ENCODE results near the gene LPAR5. TPM values are rescaled to one million over a fixed set of nuclear protein-coding genes. Genes with fewer than 3 reads are reported as not detected.

Gene LPAR5
- polyA plus RNA-seq, 1 of the 3 experiments (the other 2 are of a cell fraction): 0.03 TPM

DNA sequence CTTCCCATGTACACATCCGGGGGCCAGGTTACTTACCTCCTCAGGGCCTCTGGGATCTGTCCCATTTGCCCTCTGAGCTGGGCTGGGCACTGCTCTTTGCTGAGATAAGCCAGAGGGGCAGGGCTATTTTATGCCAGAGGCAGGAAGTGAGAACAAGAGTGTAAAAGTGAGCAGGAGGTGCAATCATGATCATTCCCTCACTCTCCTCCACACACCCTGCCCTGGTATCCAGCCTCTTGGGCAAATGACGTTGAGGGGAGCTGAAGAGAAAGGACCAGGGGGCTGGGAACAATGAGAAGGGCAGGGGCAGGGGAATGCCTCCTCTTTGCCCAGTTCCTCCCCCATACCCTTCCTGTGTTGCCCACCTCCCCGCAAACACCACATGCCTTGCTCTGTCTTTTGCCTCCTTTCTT is 4.2 kb downstream of the LPAR5 start:
- H3K36me3 ChIP-seq (replicated peaks in 1 of 2; ENCODE audit: control insufficient read depth in 1 of 2, insufficient read depth in 2 of 2, low read length in 1 of 2): no peaks in the 10 kb centered on the region
- H3K27me3 ChIP-seq (ENCODE audit: insufficient read depth): no peaks in the 10 kb centered on the region
- no peak overlapping the region for H3K9ac ChIP-seq
- H3K4me1 ChIP-seq (ENCODE audit: control insufficient read depth in 1 of 2, insufficient read depth in 2 of 2, low read depth in 1 of 2, low read length in 1 of 2): peaks cover 0 to 38% of the 10 kb centered on the region in 2 experiments; a peak in 1 of 4 replicates
- H2AFZ ChIP-seq (ENCODE audit: low read depth): no peak overlapping the region
- H3F3A ChIP-seq (replicated peaks; ENCODE audit: insufficient read depth): no peaks in the 10 kb centered on the region
- no peaks in the 10 kb centered on the region for H4K20me1 ChIP-seq (ENCODE audit: insufficient read depth)
- H3K79me2 ChIP-seq (ENCODE audit: insufficient read depth): no peaks in the 10 kb centered on the region
- ChIA-PET POLR2A (no interaction called here), CTCF (interaction anchor here (0.9 to 2.4 kb wide), 8 partner anchors 13 to 94 kb away, joined by 3 to 9 read pairs (median 4); partner anchors contain the start of gene ZNF384)
- H3K4me3 ChIP-seq (ENCODE audit: low read depth in 2 of 2, low read length in 1 of 2): no peak overlapping the region
- no peak for DNase-seq
- H3K9me3 ChIP-seq: no peaks in the 10 kb centered on the region
- peak overlapping the region in 1 of 2 experiments; percentile 23; a peak in 1 of 4 replicates for H3K27ac ChIP-seq (ENCODE audit: low read depth in 2 of 2, low read length in 1 of 2)
- H3K4me2 ChIP-seq: no peak overlapping the region
- no peaks in the 10 kb centered on the region for H3K9me2 ChIP-seq
- 83% methylated on average over 3 of the region's 3 CpGs for WGBS (ENCODE audit: low lambda C conversion rate)
- TF ChIP-seq MXI1 (IDR thresholded peaks at IDR 0.05; ENCODE audit: low read depth, low read length): no peak
- TF ChIP-seq, protein P1, sequence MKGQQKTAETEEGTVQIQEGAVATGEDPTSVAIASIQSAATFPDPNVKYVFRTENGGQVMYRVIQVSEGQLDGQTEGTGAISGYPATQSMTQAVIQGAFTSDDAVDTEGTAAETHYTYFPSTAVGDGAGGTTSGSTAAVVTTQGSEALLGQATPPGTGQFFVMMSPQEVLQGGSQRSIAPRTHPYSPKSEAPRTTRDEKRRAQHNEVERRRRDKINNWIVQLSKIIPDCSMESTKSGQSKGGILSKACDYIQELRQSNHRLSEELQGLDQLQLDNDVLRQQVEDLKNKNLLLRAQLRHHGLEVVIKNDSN (IDR thresholded peaks at IDR 0.05; ENCODE audit: borderline replicate concordance, low read depth): no peak
- no peak for TF ChIP-seq ELF1 (IDR thresholded peaks at IDR 0.05)
- TF ChIP-seq NRF1 (IDR thresholded peaks at IDR 0.05; ENCODE audit: low read depth, low read length): no peak
- TF ChIP-seq JUND (IDR thresholded peaks at IDR 0.05): no peak
- no peak for TF ChIP-seq MEF2A (IDR thresholded peaks at IDR 0.05; ENCODE audit: borderline replicate concordance, low read depth)
- TF ChIP-seq CHD2 (IDR thresholded peaks at IDR 0.05; ENCODE audit: low read length, partially characterized antibody): no peak
- no peak for TF ChIP-seq FOXJ3 (CRISPR knock-in tag; IDR thresholded peaks at IDR 0.05)
- no peak for TF ChIP-seq POLR2AphosphoS5 (IDR thresholded peaks at IDR 0.05; ENCODE audit: low read depth, low read length)
- TF ChIP-seq EP300 (IDR thresholded peaks at IDR 0.05; ENCODE audit: borderline replicate concordance in 1 of 2, low read depth in 1 of 2, low read length in 1 of 2): no peak
- no peak for TF ChIP-seq TAF1 (IDR thresholded peaks at IDR 0.05; ENCODE audit: borderline replicate concordance, low read depth, low read length)
- TF ChIP-seq SIN3A (IDR thresholded peaks at IDR 0.05; ENCODE audit: borderline replicate concordance, low read depth, low read length): no peak
- TF ChIP-seq RXRA (IDR thresholded peaks at IDR 0.05; ENCODE audit: borderline replicate concordance, low read depth): no peak
- TF ChIP-seq, protein P2, sequence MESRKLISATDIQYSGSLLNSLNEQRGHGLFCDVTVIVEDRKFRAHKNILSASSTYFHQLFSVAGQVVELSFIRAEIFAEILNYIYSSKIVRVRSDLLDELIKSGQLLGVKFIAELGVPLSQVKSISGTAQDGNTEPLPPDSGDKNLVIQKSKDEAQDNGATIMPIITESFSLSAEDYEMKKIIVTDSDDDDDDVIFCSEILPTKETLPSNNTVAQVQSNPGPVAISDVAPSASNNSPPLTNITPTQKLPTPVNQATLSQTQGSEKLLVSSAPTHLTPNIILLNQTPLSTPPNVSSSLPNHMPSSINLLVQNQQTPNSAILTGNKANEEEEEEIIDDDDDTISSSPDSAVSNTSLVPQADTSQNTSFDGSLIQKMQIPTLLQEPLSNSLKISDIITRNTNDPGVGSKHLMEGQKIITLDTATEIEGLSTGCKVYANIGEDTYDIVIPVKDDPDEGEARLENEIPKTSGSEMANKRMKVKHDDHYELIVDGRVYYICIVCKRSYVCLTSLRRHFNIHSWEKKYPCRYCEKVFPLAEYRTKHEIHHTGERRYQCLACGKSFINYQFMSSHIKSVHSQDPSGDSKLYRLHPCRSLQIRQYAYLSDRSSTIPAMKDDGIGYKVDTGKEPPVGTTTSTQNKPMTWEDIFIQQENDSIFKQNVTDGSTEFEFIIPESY (IDR thresholded peaks at IDR 0.05; ENCODE audit: borderline replicate concordance, low read depth): no peak
- TF ChIP-seq RCOR1 (IDR thresholded peaks at IDR 0.05; ENCODE audit: low read length): no peak
- TF ChIP-seq, protein P3, sequence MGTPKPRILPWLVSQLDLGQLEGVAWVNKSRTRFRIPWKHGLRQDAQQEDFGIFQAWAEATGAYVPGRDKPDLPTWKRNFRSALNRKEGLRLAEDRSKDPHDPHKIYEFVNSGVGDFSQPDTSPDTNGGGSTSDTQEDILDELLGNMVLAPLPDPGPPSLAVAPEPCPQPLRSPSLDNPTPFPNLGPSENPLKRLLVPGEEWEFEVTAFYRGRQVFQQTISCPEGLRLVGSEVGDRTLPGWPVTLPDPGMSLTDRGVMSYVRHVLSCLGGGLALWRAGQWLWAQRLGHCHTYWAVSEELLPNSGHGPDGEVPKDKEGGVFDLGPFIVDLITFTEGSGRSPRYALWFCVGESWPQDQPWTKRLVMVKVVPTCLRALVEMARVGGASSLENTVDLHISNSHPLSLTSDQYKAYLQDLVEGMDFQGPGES (IDR thresholded peaks at IDR 0.05; ENCODE audit: low read depth, low read length): no peak
